HepG2 (cell line): Measurements from ENCODE around the gene RPS6KB1. TPM values are rescaled to one million over a fixed set of nuclear protein-coding genes. Genes with fewer than 3 reads are reported as not detected.

Experiments
- ATAC-seq: fragments of 200-7000 bp; cut with Tn5 transposase; 3 replicates; pipeline ENCODE4 v1.9.1; 2020; ENCODE audit warnings: mild to moderate bottlenecking, moderate library complexity
- BruUV-seq: library from RNA; stranded (reverse); fragments of 400-500 nt; replicated peaks from 2 replicates; lab custom pipeline; 2021; lab: Mats Ljungman, UMichigan
- CTCF ChIA-PET: fragments of 300-600 bp; formaldehyde crosslinking; extraction: SDS; loops from one replicate; lab custom pipeline; 2021; ENCODE audit warnings: low total read pairs, inconsistent platforms, low intra/inter-chr PET ratio; lab: Yijun Ruan, JAX
- POLR2A ChIA-PET: fragments of 350-600 bp; sonication (Branson Sonifier 250); formaldehyde crosslinking; loops from one replicate; lab custom pipeline; 2020; ENCODE audit warnings: antibody characterized with exemption, inconsistent platforms; lab: Yijun Ruan, JAX
- DNase-seq: peaks from one replicate; pipeline ENCODE4 v3.0.0-alpha.2; 2015; ENCODE audit warnings: low spot score
- FAIRE-seq: peaks from 3 replicates; lab custom pipeline; 2011; peaks lifted over from hg19 to GRCh38; lab: Jason Lieb, UNC
- H2AFZ ChIP-seq: one replicate; pipeline ENCODE4 v1.6.1; 2011; ENCODE audit warnings: low read length, inconsistent platforms
- H3K27ac ChIP-seq: fragments of 300-600 bp; 3 replicates; pipeline ENCODE4 v1.8.0; 2011; ENCODE audit warnings: mixed run types, mild to moderate bottlenecking, mixed read lengths, low read length, inconsistent platforms; ENCODE audit not compliant: insufficient read depth; ENCODE audit errors: extremely low read length
- H3K27me3 ChIP-seq, 2 experiments: fragments of 200-600 bp in 1 of 2; 2 replicates in 1 of 2; 3 replicates in 1 of 2; pipeline versions ENCODE4 v1.6.0 to v1.8.0; 2011; ENCODE audit warnings: low read length in 2 of 2, mild to moderate bottlenecking in 2 of 2, moderate library complexity in 2 of 2, inconsistent platforms in 1 of 2; ENCODE audit not compliant: insufficient read depth in 2 of 2, control insufficient read depth in 1 of 2
- H3K36me3 ChIP-seq, 2 experiments: fragments of 200-600 bp in 1 of 2; replicated peaks in 1 of 2; 2 replicates in 1 of 2; 3 replicates in 1 of 2; pipeline versions ENCODE4 v1.5.1 to v1.8.0; 2011; ENCODE audit warnings: low read length in 2 of 2, inconsistent platforms in 1 of 2; ENCODE audit not compliant: insufficient read depth in 2 of 2, control insufficient read depth in 1 of 2
- H3K4me1 ChIP-seq: 2 replicates; pipeline ENCODE4 v1.5.1; 2012; ENCODE audit warnings: low read length, inconsistent platforms; ENCODE audit not compliant: insufficient read depth
- H3K4me2 ChIP-seq: 2 replicates; pipeline ENCODE4 v1.6.0; 2011; ENCODE audit warnings: low read depth, low read length, inconsistent platforms
- H3K4me3 ChIP-seq, 3 experiments: fragments of 200-600 bp in 1 of 3; sonication (generic), shearing (Covaris generic) in 1 of 3; replicated peaks in 1 of 3; 2 replicates each; pipeline ENCODE4 v1.5.1; 2011 to 2016; ENCODE audit warnings: low read length in 3 of 3, inconsistent platforms in 2 of 3, low read depth in 2 of 3, mild to moderate bottlenecking in 2 of 3, control low read depth in 1 of 3, mixed read lengths in 1 of 3; ENCODE audit not compliant: insufficient read depth in 1 of 3
- H3K79me2 ChIP-seq: one replicate; pipeline ENCODE4 v1.6.1; 2011; ENCODE audit warnings: low read length, inconsistent platforms; ENCODE audit not compliant: insufficient read depth
- H3K9ac ChIP-seq: 2 replicates; pipeline ENCODE4 v1.6.0; 2011; ENCODE audit warnings: mild to moderate bottlenecking, low read depth, low read length, inconsistent platforms; ENCODE audit not compliant: insufficient read depth
- H3K9me3 ChIP-seq: 2 replicates; pipeline ENCODE4 v1.5.1; 2012; ENCODE audit warnings: mild to moderate bottlenecking, low read length
- H4K20me1 ChIP-seq: 2 replicates; pipeline ENCODE4 v1.6.0; 2011; ENCODE audit warnings: inconsistent platforms, mild to moderate bottlenecking, low read length, moderate library complexity; ENCODE audit not compliant: insufficient read depth
- DNMT3B ChIP-seq: conservative IDR thresholded peaks from 2 replicates; pipeline ENCODE4 v1.6.1; 2016; ENCODE audit warnings: missing biosample characterization, control low read depth
- HNF1B ChIP-seq: sonication (generic); formaldehyde crosslinking; IDR thresholded peaks from 2 replicates; pipeline ENCODE4 v1.5.1; 2020; ENCODE audit warnings: mild to moderate bottlenecking, moderate library complexity, missing genetic modification reagents
- NFE2 ChIP-seq: sonication (generic); formaldehyde crosslinking; IDR thresholded peaks from 2 replicates; pipeline ENCODE4 v1.4.0; 2020; ENCODE audit warnings: missing genetic modification reagents
- PAX8 ChIP-seq: sonication (generic); formaldehyde crosslinking; IDR thresholded peaks from 2 replicates; pipeline ENCODE4 v1.8.0; 2022; ENCODE audit warnings: mild to moderate bottlenecking, missing genetic modification reagents, borderline replicate concordance
- REL ChIP-seq: sonication (generic); formaldehyde crosslinking; conservative IDR thresholded peaks from 2 replicates; pipeline ENCODE4 v1.8.0; 2022; ENCODE audit warnings: mild to moderate bottlenecking, missing genetic modification reagents, moderate library complexity
- SOX13 ChIP-seq, 3 experiments: fragments of 450-650 bp in 1 of 3; sonication (generic) in 1 of 3; formaldehyde crosslinking in 1 of 3; IDR thresholded peaks in 2 of 3; conservative IDR thresholded peaks in 1 of 3; 2 replicates each; pipeline versions ENCODE4 v1.5.0 to v1.6.1; 2016 to 2020; ENCODE audit warnings: antibody characterized with exemption in 1 of 3, mild to moderate bottlenecking in 1 of 3, missing compliant biosample characterization in 1 of 3, missing genetic modification reagents in 1 of 3, moderate library complexity in 1 of 3
- STAG1 ChIP-seq: sonication (generic); formaldehyde crosslinking; IDR thresholded peaks from 2 replicates; pipeline ENCODE4 v1.4.0; 2020; ENCODE audit warnings: missing genetic modification reagents
- SUZ12 ChIP-seq: fragments of 150-350 bp; IDR thresholded peaks from 2 replicates; pipeline ENCODE4 v1.6.1; 2014; ENCODE audit warnings: low read depth, low read length
- ZC3H4 ChIP-seq: sonication (generic); formaldehyde crosslinking; IDR thresholded peaks from 2 replicates; pipeline ENCODE4 v1.4.0; 2020; ENCODE audit warnings: missing genetic modification reagents, borderline replicate concordance
- ZGPAT ChIP-seq: IDR thresholded peaks from 2 replicates; pipeline ENCODE4 v1.6.1; 2016; ENCODE audit warnings: mild to moderate bottlenecking
- ZMYM3 ChIP-seq: sonication (generic); formaldehyde crosslinking; IDR thresholded peaks from 2 replicates; pipeline ENCODE4 v1.5.1; 2020; ENCODE audit warnings: mild to moderate bottlenecking, missing genetic modification reagents
- ZNF317 ChIP-seq: sonication (generic); formaldehyde crosslinking; IDR thresholded peaks from 2 replicates; pipeline ENCODE4 v1.5.0; 2020; ENCODE audit warnings: mild to moderate bottlenecking, missing genetic modification reagents
- ZNF674 ChIP-seq: sonication (generic); formaldehyde crosslinking; IDR thresholded peaks from 2 replicates; pipeline ENCODE4 v1.5.0; 2020; ENCODE audit warnings: low read depth, mild to moderate bottlenecking, missing genetic modification reagents
- ZNF773 ChIP-seq: sonication (generic); formaldehyde crosslinking; IDR thresholded peaks from 2 replicates; pipeline ENCODE4 v1.4.0; 2020; ENCODE audit warnings: missing genetic modification reagents, borderline replicate concordance
- ZSCAN9 ChIP-seq: IDR thresholded peaks from 2 replicates; pipeline ENCODE4 v1.6.1; 2016; ENCODE audit warnings: borderline replicate concordance
- WGBS: methylation state at CpG from one replicate; pipeline ENCODE4 v1.1.6; 2017; ENCODE audit warnings: low lambda C conversion rate; 5-methylcytosine and 5-hydroxymethylcytosine counted together
- in situ Hi-C: cut with HindIII; loops from 2 replicates; pipeline ENCODE4 v1.10.0; 2017; ENCODE audit warnings: low pct_unique_long_range_greater_than_20kb; ENCODE audit not compliant: extremely low pct_ligation_motif_present
- intact Hi-C: fragments of 100-400 bp; cut with micrococcal nuclease; formaldehyde crosslinking; loops from one replicate; pipeline ENCODE4 v1.10.0; 2022; ENCODE audit not compliant: unreplicated experiment
- polyA plus RNA-seq, 8 experiments: library from polyadenylated mRNA; depleted of rRNA in 3 of 8; stranded (reverse) in 7 of 8; unstranded in 1 of 8; fragments of >200 nt; fragmentation: Illumina TruSeq in 4 of 8; extraction: Trizol in 4 of 8; gene quantifications; 2 replicates each; pipeline versions ENCODE4 v1.2.1 to v1.2.3, GENCODE V29; 2011 to 2016; ENCODE audit warnings: low read depth in 4 of 8, missing spikeins in 1 of 8, mixed read lengths in 1 of 8; ENCODE audit not compliant: insufficient read depth in 1 of 8
- total RNA-seq, 5 experiments: library from RNA; depleted of rRNA; stranded (reverse); fragments of >200 nt; fragmentation: Illumina TruSeq; extraction: Trizol; gene quantifications; 2 replicates each; pipeline ENCODE4 v1.2.3, GENCODE V29; 2016; ENCODE audit warnings: low read depth in 1 of 5

Gene RPS6KB1
- total and polyA plus RNA-seq, 2 of the 13 experiments (the other 11 are each of a cell fraction or from before 2014, with no cell fraction given): 16.5 to 42.2 TPM

GRCh38 chr17:59963738-59964481 lies 71.0 kb downstream of the RPS6KB1 start (continued):
- peak; percentile 54 for TF ChIP-seq ZSCAN9 (CRISPR knock-in tag)
- TF ChIP-seq DNMT3B (CRISPR knock-in tag): peak; percentile 56; the same call in 1 of the 2 replicates
- peak; percentile 55; the same call in 1 of the 2 replicates for TF ChIP-seq HNF1B (CRISPR knock-in tag)
- no peak for TF ChIP-seq ZNF674 (CRISPR knock-in tag)
- 0 out of 2 replicates have a peak, but pooled peaks have one; percentile 31 for TF ChIP-seq ZMYM3
- no peak for TF ChIP-seq REL (CRISPR knock-in tag)
- TF ChIP-seq STAG1: peak; percentile 12; the same call in 1 of the 2 replicates

GRCh38 chr17:59964482-59965328 lies 71.8 kb downstream of the RPS6KB1 start, which contains the start of gene RNFT1:
RNFT1 (minus strand) TSS chr17:59964740; CDS start chr17:59964663, 77 bp downstream.
- Histone ChIP-seq H3K36me3 (no peaks in the 10 kb centered on the region; a peak in 3 of 5 replicates), H3K4me1 (peaks cover 14% of the 10 kb centered on the region), H3K4me2 (peak within 1 kb of the TSS; percentile 98), H4K20me1 (no peaks in the 10 kb centered on the region), H3K27me3 (no peaks in the 10 kb centered on the region; a peak in 1 of 5 replicates), H3K79me2 (no peaks in the 10 kb centered on the region), H3K9me3 (no peaks in the 10 kb centered on the region), H3K9ac (peak within 1 kb of the TSS; percentile 76), H2AFZ (peak within 1 kb of the TSS; percentile 74), H3K4me3 (peak within 1 kb of the TSS; percentile 83 to 90 (median 86)), H3K27ac (peak within 1 kb of the TSS; percentile 63)
- peak; percentile 68 for DNase-seq
- POLR2A ChIA-PET: interaction anchor here (0.7 to 1.9 kb wide), 16 partner anchors 9 to 1333 kb away, joined by 3 to 11 read pairs (median 4); partner anchors contain the start of genes BCAS3, CLTC, DHX40 and HEATR6
- in situ Hi-C loops: no loop called here
- peak; percentile 94 for ATAC-seq
- intact Hi-C loops: no loop called here
- FAIRE-seq: peak; percentile 43
- TSS peak; percentile 54 for BruUV-seq
- CTCF ChIA-PET: no interaction called here
- under 1% methylated on average over 43 of the region's 67 CpGs for WGBS
- no peak for TF ChIP-seq SOX13 (IDR thresholded peaks at IDR 0.05)
- TF ChIP-seq SOX13 (CRISPR knock-in tag; conservative IDR thresholded peaks at IDR 0.05 in 1 of 2, IDR thresholded peaks at IDR 0.05 in 1 of 2): no peak; a peak in 1 of 4 replicates
- no peak for TF ChIP-seq ZNF773 (CRISPR knock-in tag)
- TF ChIP-seq PAX8 (CRISPR knock-in tag): no peak
- TF ChIP-seq ZGPAT (CRISPR knock-in tag): peak; percentile 70
- TF ChIP-seq ZC3H4 (CRISPR knock-in tag): no peak; the same call in 1 of the 2 replicates
- TF ChIP-seq NFE2 (CRISPR knock-in tag): no peak
- no peak for TF ChIP-seq ZNF317 (CRISPR knock-in tag)
- no peak for TF ChIP-seq DNMT3B (CRISPR knock-in tag)
- no peak for TF ChIP-seq SUZ12
